ENCODE data around the gene DPY19L3.

Gene DPY19L3

GRCh38 chr19:32401992-32402391 is 3.6 kb upstream of the DPY19L3 start:
- Histone ChIP-seq H3K27ac (ENCODE audit: low read length) (no peak overlapping the region), H3K4me3 (ENCODE audit: low read length) (no peak overlapping the region), H3K27me3 (ENCODE audit: control insufficient read depth, insufficient read depth, low read length) (no peaks in the 10 kb centered on the region), H3K4me1 (ENCODE audit: control insufficient read depth, low read depth, low read length) (peaks cover 15% of the 10 kb centered on the region), H3K9me3 (ENCODE audit: control insufficient read depth, low read depth, low read length) (no peaks in the 10 kb centered on the region), H3K36me3 (ENCODE audit: control insufficient read depth, low read depth, low read length) (no peaks in the 10 kb centered on the region), H3K9ac (ENCODE audit: low read length) (no peak overlapping the region)

DNA sequence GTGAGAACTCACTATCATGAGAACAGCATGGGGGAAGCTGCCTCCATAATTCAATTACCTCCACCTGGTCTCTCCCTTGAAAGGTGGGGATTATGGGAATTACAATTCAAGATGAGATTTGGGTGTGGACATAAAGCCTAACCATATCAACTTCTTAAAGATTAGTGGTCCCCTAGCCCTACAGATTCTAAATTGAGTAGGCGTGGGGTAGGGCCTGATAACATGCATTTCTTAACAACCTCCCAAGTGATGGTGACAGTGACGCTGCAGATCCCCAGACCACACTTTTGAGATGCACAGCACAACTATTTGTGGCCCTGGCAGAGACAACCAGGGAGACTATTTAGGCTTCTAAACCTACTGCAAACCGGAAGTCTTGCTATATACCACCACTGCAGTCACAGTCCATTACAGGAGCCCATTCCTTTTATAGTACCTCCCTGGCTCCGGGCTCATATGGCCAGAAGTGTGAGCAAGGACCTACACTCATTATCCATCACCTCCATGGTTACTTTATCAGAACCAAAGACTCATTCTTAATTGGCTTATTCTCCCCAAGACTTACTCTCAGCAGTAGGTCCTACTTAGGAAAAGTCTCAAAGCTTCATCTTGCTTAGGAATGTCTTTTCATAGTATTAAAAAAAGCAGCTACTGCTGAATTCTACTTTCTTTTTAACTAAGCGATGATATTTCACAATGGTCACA is 2.1 kb upstream of the DPY19L3 start:
- Histone ChIP-seq H3K36me3 (ENCODE audit: control insufficient read depth, low read depth, low read length) (peaks cover 4% of the 10 kb centered on the region), H3K27ac (ENCODE audit: low read length) (peak overlapping the region; percentile 42), H3K4me3 (ENCODE audit: low read length) (peak overlapping the region; percentile 82), H3K4me1 (ENCODE audit: control insufficient read depth, low read depth, low read length) (peaks cover 16% of the 10 kb centered on the region), H3K27me3 (ENCODE audit: control insufficient read depth, insufficient read depth, low read length) (no peaks in the 10 kb centered on the region), H3K9ac (ENCODE audit: low read length) (peak overlapping the region; percentile 91), H3K9me3 (ENCODE audit: control insufficient read depth, low read depth, low read length) (no peaks in the 10 kb centered on the region)

GRCh38 chr19:32404213-32404932 is 1.2 kb upstream of the DPY19L3 start:
- H3K4me1 ChIP-seq (ENCODE audit: control insufficient read depth, low read depth, low read length) = peaks cover 16% of the 10 kb centered on the region
- H3K27me3 ChIP-seq (ENCODE audit: control insufficient read depth, insufficient read depth, low read length) = no peaks in the 10 kb centered on the region
- peak overlapping the region; percentile 91 for H3K9ac ChIP-seq (ENCODE audit: low read length)
- peaks cover 14% of the 10 kb centered on the region for H3K36me3 ChIP-seq (ENCODE audit: control insufficient read depth, low read depth, low read length)
- peak overlapping the region; percentile 79 for H3K27ac ChIP-seq (ENCODE audit: low read length)
- peak overlapping the region; percentile 82 for H3K4me3 ChIP-seq (ENCODE audit: low read length)
- H3K9me3 ChIP-seq (ENCODE audit: control insufficient read depth, low read depth, low read length) = no peaks in the 10 kb centered on the region

DNA sequence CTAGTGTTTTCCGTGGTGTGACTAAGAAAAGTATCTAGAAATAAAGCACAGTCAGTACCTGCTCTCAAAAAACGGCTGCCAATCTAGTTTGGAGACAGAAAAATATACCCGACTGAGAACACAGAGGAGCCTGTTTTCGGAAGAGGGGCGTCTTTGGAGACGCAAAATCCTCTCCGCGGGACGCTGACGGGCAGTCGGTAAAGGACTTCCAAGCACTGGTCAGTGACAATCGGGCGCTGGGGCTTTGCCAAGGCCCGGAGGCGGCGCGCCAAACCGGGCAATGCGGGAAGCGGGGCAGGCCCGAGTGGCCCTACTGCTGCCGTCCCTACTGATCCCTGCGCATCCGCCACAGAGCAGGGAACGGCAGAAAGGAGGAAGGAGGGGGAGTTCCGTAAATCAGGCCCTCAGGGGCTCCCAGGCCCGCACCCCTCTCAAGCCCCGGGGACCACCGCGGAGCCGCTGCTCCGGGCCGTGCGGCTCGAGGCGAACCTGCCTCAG is 588 bp upstream of the DPY19L3 start:
- peak overlapping the region; percentile 91 for H3K9ac ChIP-seq (ENCODE audit: low read length)
- peaks cover 16% of the 10 kb centered on the region for H3K4me1 ChIP-seq (ENCODE audit: control insufficient read depth, low read depth, low read length)
- peak overlapping the region; percentile 82 for H3K4me3 ChIP-seq (ENCODE audit: low read length)
- H3K36me3 ChIP-seq (ENCODE audit: control insufficient read depth, low read depth, low read length) = peaks cover 20% of the 10 kb centered on the region
- no peaks in the 10 kb centered on the region for H3K27me3 ChIP-seq (ENCODE audit: control insufficient read depth, insufficient read depth, low read length)
- no peaks in the 10 kb centered on the region for H3K9me3 ChIP-seq (ENCODE audit: control insufficient read depth, low read depth, low read length)
- H3K27ac ChIP-seq (ENCODE audit: low read length) = peak overlapping the region; percentile 79

GRCh38 chr19:32406161-32407003 is 812 bp downstream of the DPY19L3 start:
- Histone ChIP-seq H3K4me1 (ENCODE audit: control insufficient read depth, low read depth, low read length) (peaks cover 16% of the 10 kb centered on the region), H3K36me3 (ENCODE audit: control insufficient read depth, low read depth, low read length) (peaks cover 33% of the 10 kb centered on the region), H3K27me3 (ENCODE audit: control insufficient read depth, insufficient read depth, low read length) (no peaks in the 10 kb centered on the region)

DNA sequence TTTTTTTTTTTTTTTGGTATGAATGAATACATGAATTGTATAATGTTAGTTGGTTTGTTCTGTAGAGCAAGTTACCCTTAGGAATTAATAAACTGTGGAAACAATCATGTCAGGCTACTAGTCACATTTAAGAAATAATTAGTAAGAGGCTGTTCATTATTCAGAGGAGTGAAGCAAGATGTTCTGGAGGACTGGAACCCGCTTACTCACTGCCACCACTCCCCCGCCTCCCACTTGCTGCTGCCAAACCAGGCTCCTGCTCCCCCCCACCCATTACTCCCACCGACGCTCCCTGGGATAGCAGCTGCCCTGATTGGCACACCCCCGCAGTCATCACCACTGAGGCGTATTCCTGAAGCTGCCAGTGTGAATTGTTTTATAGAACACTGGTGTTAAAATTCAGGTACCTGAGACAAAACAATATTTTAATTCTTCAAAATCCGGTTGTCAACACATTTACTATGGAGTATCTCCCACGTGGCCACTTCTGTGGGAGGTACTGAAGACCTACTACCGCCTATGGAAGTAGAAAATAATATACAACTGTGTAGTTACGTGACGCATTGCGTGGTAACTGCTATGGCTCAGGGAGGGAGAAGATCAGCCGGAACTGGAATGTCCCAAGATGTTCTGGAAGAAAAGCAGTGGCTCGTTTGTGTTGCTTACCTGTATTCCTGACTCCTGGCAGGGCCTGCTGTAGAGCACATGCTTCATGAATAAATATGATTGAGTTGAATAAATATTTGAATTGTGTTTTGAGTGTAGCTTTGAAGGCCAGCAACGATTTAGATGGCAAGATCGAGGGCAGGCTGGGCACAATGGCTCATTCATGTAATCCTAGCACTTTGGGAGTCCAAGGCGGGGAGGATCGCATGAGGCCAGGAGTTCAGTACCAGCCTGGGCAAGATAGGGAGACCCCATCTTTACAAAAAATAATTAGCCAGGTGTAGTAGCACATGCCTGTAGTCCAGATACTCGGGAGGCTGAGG is 1.7 kb downstream of the DPY19L3 start:
- H3K27me3 ChIP-seq (ENCODE audit: control insufficient read depth, insufficient read depth, low read length) = no peaks in the 10 kb centered on the region
- peak overlapping the region; percentile 82 for H3K4me3 ChIP-seq (ENCODE audit: low read length)
- H3K36me3 ChIP-seq (ENCODE audit: control insufficient read depth, low read depth, low read length) = peaks cover 40% of the 10 kb centered on the region
- no peak overlapping the region for H3K27ac ChIP-seq (ENCODE audit: low read length)
- H3K9me3 ChIP-seq (ENCODE audit: control insufficient read depth, low read depth, low read length) = no peaks in the 10 kb centered on the region
- H3K9ac ChIP-seq (ENCODE audit: low read length) = no peak overlapping the region
- peaks cover 16% of the 10 kb centered on the region for H3K4me1 ChIP-seq (ENCODE audit: control insufficient read depth, low read depth, low read length)

More at GRCh38 chr19:32406161-32407003, 812 bp downstream of the DPY19L3 start:
- H3K9ac ChIP-seq (ENCODE audit: low read length) = peak overlapping the region; percentile 91
- H3K27ac ChIP-seq (ENCODE audit: low read length) = no peak overlapping the region
- peak overlapping the region; percentile 82 for H3K4me3 ChIP-seq (ENCODE audit: low read length)
- H3K9me3 ChIP-seq (ENCODE audit: control insufficient read depth, low read depth, low read length) = no peaks in the 10 kb centered on the region

DNA sequence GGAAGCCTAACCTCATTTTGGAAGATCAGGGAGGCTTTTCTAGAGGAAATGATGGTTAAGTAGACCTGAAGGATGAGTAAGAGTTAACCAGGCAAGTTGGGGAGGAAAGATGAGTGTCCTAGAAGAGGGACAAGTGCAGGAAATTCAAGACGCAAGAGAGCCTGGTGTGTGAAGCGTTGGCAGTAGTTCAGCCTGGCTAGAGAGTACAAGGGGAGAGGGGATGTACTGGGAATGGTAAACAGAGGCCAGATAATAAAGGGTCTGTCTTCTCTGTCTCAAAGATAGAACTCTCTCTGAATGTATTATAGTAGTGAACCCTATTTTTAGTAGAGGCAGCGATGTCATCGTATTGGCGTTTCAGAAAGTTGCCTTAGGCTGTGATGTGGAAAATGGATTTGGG is 9.7 kb downstream of the DPY19L3 start:
- Histone ChIP-seq H3K27me3 (ENCODE audit: control insufficient read depth, insufficient read depth, low read length) (no peaks in the 10 kb centered on the region), H3K36me3 (ENCODE audit: control insufficient read depth, low read depth, low read length) (peaks cover 49% of the 10 kb centered on the region), H3K4me1 (ENCODE audit: control insufficient read depth, low read depth, low read length) (no peaks in the 10 kb centered on the region), H3K4me3 (ENCODE audit: low read length) (no peak overlapping the region), H3K9me3 (ENCODE audit: control insufficient read depth, low read depth, low read length) (no peaks in the 10 kb centered on the region), H3K9ac (ENCODE audit: low read length) (no peak overlapping the region), H3K27ac (ENCODE audit: low read length) (no peak overlapping the region)

GRCh38 chr19:32415669-32416068 is 10.1 kb downstream of the DPY19L3 start:
- H3K9ac ChIP-seq (ENCODE audit: low read length) = no peak overlapping the region
- H3K9me3 ChIP-seq (ENCODE audit: control insufficient read depth, low read depth, low read length) = no peaks in the 10 kb centered on the region
- no peak overlapping the region for H3K4me3 ChIP-seq (ENCODE audit: low read length)
- H3K4me1 ChIP-seq (ENCODE audit: control insufficient read depth, low read depth, low read length) = no peaks in the 10 kb centered on the region
- no peak overlapping the region for H3K27ac ChIP-seq (ENCODE audit: low read length)
- H3K36me3 ChIP-seq (ENCODE audit: control insufficient read depth, low read depth, low read length) = peaks cover 47% of the 10 kb centered on the region
- H3K27me3 ChIP-seq (ENCODE audit: control insufficient read depth, insufficient read depth, low read length) = no peaks in the 10 kb centered on the region

DNA sequence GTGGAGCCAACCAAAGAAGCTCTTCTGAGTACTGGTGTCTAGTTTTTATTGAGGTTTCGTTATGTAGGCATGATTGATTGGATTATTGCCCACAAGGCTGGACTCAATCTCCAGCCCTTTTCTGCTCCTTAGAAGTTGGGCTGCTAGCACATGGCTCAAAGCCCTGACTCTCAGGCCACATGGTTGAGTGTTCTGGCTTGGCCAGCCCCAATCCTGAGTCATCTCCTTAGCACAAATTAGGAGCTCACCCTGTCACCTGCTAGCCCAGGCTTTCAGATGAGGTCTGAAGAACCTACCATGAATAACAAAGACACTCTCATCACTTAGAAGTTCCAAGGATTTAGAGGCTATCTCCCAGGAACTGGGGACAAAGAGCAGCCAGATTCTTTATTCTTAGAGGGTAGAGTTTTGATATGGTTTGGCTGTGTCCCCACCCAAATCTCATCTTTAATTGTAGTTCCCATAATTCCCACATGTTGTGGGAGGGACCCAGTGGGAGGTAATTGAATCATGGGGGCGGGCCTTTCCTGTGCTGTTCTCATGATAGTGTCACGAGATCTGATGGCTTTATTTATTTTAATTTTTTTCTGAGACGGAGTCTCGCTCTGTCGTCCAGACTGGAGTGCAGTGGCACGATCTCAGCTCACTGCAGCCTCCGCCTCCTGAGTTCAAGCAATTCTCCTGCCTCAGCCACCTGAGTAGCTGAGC is 11.3 kb downstream of the DPY19L3 start:
- no peaks in the 10 kb centered on the region for H3K27me3 ChIP-seq (ENCODE audit: control insufficient read depth, insufficient read depth, low read length)
- no peak overlapping the region for H3K27ac ChIP-seq (ENCODE audit: low read length)
- no peak overlapping the region for H3K9ac ChIP-seq (ENCODE audit: low read length)
- peaks cover 41% of the 10 kb centered on the region for H3K36me3 ChIP-seq (ENCODE audit: control insufficient read depth, low read depth, low read length)
- no peak overlapping the region for H3K4me3 ChIP-seq (ENCODE audit: low read length)
- no peaks in the 10 kb centered on the region for H3K9me3 ChIP-seq (ENCODE audit: control insufficient read depth, low read depth, low read length)
- H3K4me1 ChIP-seq (ENCODE audit: control insufficient read depth, low read depth, low read length) = no peaks in the 10 kb centered on the region

- no peak overlapping the region for H3K27ac ChIP-seq (ENCODE audit: low read length)
- H3K9ac ChIP-seq (ENCODE audit: low read length) = no peak overlapping the region
- H3K36me3 ChIP-seq (ENCODE audit: control insufficient read depth, low read depth, low read length) = peaks cover 43% of the 10 kb centered on the region
- no peak overlapping the region for H3K4me3 ChIP-seq (ENCODE audit: low read length)
- no peaks in the 10 kb centered on the region for H3K9me3 ChIP-seq (ENCODE audit: control insufficient read depth, low read depth, low read length)
- no peaks in the 10 kb centered on the region for H3K4me1 ChIP-seq (ENCODE audit: control insufficient read depth, low read depth, low read length)
- no peaks in the 10 kb centered on the region for H3K27me3 ChIP-seq (ENCODE audit: control insufficient read depth, insufficient read depth, low read length)
Observed at GRCh38 chr19:32418155-32418554, 12.6 kb downstream of the DPY19L3 start.

All from iPS-18a (cell line).